Frontal cortex (tissue), 4 donors: ENCODE measurements around the gene LOXHD1. TPM values are rescaled to one million over a fixed set of nuclear protein-coding genes. Genes with fewer than 3 reads are reported as not detected.

Experiments
- DNase-seq, 2 donors: peaks; one replicate each; pipeline ENCODE4 v3.0.0; 2012; ENCODE audit warnings: low spot score in 2 of 2
- FAIRE-seq: peaks from 2 replicates; lab custom pipeline; 2012; peaks lifted over from hg19 to GRCh38; lab: Jason Lieb, UNC
- total RNA-seq: library from RNA; depleted of rRNA; stranded (reverse); fragments of >200 nt; gene quantifications from one replicate; pipeline ENCODE4 v1.2.3, GENCODE V29; 2014
- donor health status: control.
- donor health status: control.
- donor health status: control.

LOXHD1 gene
- total RNA-seq, 1 donor from 2014 or later: 0.41 TPM

GRCh38 chr18:46555724-46556123 is 101.3 kb downstream of the LOXHD1 start:
- DNase-seq: peak in 1 of 2 donors; percentile 50
- FAIRE-seq: no peak

DNA sequence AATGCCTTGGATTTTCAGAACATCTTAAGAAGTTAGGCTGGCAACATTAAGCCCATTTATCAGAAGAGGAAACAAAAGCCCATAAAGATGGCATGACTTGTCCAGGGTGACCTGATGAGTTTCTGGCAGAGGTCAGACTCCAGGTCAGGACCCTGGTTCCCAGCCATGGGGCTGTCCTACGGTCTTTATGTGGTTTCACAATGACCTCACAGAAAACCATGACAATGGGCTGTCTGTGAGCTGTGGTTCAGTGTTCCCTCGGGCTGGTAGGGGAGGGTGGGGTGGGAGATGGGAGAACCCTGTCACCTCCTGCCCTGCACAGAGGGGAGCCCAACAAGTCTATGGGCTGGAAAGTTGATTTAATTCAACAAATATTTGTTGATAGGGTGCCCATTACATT is 101.8 kb downstream of the LOXHD1 start:
- DNase-seq (peak; percentile 52 to 66), FAIRE-seq (no peak)

DNA sequence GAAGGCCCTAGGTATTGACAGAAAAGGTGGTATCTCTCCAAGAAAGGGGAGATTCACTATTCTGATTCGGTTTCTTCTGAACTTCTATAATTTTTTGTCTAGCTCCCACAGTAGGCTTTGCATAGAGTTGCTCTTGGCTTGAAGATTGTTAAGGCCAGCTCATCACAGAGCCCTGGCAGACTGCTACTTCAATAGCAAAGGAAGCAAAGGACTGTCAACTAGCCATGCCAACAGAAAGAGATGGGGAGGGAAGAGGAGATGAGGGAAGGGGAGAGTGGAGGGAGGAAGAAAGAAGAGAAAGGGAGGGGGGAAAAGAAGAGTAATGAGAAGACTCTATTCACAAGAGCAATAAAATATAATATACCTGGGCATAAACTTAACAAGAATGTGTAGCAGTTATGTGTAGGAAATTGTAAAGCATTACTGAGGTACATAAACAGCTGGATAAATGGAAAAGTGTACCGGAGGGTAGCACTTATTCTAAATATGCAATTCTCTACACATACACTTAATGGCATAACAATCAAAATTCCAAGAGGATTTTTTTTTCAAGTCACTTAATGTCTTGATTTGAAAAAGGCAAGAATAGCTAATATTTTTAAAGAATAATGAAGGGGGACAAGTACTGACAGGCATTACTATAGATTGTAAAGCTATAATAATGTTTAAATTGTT is 102.5 kb downstream of the LOXHD1 start:
- FAIRE-seq: no peak
- DNase-seq: no peak

GRCh38 chr18:46550609-46551008 is 106.4 kb downstream of the LOXHD1 start:
- FAIRE-seq: no peak
- no peak for DNase-seq

DNA sequence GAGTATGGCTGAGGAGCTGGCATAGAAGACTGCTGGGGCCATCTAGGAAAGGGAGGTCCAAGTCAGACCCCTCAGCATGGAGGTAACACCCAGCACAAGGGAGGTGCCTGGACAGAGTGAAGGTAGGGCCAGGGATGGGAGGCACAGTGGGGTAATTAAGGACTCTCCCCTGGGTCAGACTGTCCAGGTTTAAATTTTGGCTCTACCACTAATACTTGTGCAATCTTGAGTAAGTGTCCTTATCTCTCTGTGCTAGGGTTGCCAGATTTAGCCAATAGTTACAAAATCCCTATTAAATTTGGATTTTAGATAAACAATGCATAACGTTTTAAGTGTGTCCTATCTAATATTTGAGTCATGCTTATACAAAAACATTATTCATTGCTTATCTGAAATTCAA is 109.5 kb downstream of the LOXHD1 start:
- FAIRE-seq (no peak), DNase-seq (no peak)

DNA sequence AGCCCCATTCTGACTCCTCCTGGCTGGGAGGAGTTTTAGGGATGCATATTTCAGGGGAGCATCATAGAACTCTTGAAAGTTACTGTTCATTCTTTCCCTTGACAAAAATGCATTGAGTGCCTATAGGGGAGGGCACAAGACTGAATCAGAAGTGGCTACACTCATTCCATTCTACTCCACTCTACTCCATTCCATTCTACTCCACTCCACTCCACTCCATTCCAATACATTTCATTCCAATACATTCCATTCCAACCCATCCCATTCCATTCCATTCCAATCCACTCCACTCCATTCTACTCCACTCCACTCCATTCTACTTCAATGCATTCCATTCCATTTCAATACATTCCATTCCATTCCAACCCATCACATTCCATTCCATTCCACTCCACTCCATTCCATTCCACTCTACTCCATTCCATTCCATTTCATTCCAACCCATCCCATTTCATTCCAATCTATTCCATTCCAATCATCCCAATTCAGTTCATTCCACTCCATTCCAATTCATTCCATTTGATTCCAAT is 110.8 kb downstream of the LOXHD1 start:
- DNase-seq (no peak), FAIRE-seq (no peak)

GRCh38 chr18:46542545-46542944 is 114.5 kb downstream of the LOXHD1 start:
- FAIRE-seq (no peak), DNase-seq (no peak)

DNA sequence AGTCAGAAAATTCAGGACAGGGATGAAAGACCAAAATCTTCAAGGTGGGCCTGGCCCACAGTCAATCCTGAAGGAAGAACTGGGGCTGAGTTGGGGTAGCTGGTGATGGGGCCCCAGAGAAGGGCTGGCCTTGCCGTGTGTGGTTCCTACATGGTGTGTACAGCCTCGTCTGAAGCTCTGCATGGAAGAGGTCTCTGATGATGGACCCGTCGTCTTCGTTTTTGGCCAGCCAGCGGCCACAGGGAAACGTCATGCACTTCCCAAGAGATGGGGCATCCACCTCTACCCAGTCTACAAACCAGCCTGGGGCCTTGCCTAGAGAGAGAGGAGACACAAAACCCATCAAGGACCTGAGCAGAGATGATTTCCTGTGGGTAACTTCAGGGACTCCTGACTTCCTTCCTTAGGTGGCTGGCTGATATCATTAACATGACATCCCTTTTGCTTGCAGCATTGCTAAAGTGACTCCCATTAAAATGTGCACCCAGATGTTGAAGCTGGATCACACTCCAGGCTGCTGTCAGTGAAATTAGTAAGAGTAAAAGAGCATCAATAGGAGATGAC is 115.3 kb downstream of the LOXHD1 start:
- DNase-seq (no peak), FAIRE-seq (no peak)

DNA sequence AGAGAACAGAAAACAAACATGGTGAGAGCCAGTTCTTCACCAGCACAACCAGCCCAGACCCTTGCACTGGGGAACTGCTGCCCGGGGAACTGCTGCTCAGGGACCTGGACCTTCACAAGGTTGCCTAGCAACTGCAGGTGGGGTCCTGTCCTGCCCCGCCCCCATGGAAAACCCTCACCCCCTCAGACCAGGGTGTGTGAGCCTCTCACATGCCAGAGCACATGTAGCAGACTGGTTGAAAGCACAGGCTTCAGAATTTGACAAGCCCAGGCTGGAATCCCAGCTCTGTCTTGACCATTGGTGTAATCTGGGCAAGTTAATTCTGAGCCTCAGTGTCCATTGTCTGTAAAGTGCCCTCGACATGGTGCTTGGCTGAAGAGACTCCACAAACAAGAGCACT is 118.6 kb downstream of the LOXHD1 start:
- no peak for FAIRE-seq
- DNase-seq: no peak

- no peak for DNase-seq
- no peak for FAIRE-seq
Observed at GRCh38 chr18:46536215-46536874, 120.7 kb downstream of the LOXHD1 start.

GRCh38 chr18:46531482-46531881 is 125.5 kb downstream of the LOXHD1 start:
- DNase-seq: no peak
- no peak for FAIRE-seq

DNA sequence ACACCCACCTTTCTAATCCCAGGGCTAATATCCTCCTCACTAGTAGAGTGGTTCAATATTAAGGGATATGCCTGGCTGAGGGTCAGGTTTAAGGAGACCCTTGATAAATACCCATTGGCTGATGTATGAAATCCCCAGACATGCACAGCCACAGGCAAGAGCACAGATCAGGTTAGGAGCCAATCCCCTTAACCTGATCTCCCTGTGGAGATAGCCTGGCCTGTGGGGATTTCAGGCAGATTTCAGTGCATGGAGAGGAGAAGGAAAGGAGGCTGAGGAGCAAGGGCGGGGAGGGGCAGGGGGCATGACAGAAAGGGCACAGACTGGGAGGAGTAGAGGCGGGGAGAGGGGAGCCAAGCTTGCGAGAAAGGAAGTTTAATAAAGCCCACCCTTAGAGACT is 129.0 kb downstream of the LOXHD1 start:
- DNase-seq (no peak), FAIRE-seq (no peak)

DNA sequence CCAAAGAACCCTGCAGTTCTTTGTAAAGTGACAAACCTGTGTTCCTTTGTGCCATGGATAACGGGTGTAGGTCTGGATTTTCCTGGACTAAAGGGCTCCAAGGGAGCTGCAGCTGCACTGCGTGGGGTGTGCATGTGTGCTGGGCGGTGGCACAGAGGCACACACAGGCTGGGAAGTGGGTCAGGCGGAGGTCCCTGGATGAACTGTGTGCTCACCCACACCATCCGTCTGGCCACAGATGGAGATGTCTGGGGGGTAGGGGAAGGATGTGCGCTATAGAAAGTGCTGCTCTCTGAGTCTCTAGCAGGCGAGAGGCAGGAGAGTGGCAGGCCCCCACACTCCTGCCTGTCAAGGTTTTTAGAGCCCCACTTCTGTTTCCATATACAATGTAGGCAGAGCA is 137.2 kb downstream of the LOXHD1 start:
- FAIRE-seq: no peak
- DNase-seq: no peak

- DNase-seq (no peak), FAIRE-seq (no peak)
Observed at GRCh38 chr18:46518438-46518837, 138.6 kb downstream of the LOXHD1 start.

DNA sequence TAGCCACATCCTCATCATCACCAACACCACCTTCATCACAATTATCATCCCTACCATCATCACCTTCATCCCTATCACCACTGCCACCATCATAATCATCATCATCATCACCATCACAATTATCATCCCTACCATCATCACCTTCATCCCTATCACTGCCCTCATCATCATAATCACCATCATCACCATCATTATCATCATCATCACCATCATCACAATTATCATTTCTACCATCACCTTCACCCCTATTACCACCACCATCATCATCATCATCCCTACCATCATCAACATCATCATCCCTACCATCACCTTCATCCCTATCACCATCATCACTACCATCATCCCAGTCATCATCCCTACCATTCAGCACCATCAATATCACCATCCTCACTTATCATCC is 140.5 kb downstream of the LOXHD1 start:
- FAIRE-seq (no peak), DNase-seq (no peak)

- no peak for FAIRE-seq
- no peak for DNase-seq
Observed at GRCh38 chr18:46510386-46510785, 146.6 kb downstream of the LOXHD1 start.

- no peak for DNase-seq
- no peak for FAIRE-seq
Observed at GRCh38 chr18:46509530-46509929, 147.5 kb downstream of the LOXHD1 start.

GRCh38 chr18:46506974-46507586 is 149.9 kb downstream of the LOXHD1 start:
- FAIRE-seq (no peak), DNase-seq (no peak)

GRCh38 chr18:46502444-46502843 is 154.6 kb downstream of the LOXHD1 start:
- FAIRE-seq: no peak

GRCh38 chr18:46497129-46497528 is 159.9 kb downstream of the LOXHD1 start:
- no peak for DNase-seq
- FAIRE-seq: no peak

More at GRCh38 chr18:46502444-46502843, 154.6 kb downstream of the LOXHD1 start:
- DNase-seq: no peak
